Smooth muscle cell (in vitro differentiated cells): Measurements from ENCODE around the gene ZFP36. TPM values are rescaled to one million over a fixed set of nuclear protein-coding genes. Genes with fewer than 3 reads are reported as not detected.

Experiments
- DNase-seq: peaks from one replicate; lab custom pipeline; 2025; ENCODE audit not compliant: unreplicated experiment; lab: John Stamatoyannopoulos, UW
- H2AFZ ChIP-seq: fragments of 200-600 bp; sonication (generic); 2 replicates; pipeline ENCODE4 v1.6.0; 2016; ENCODE audit warnings: antibody characterized with exemption, low read depth, mild to moderate bottlenecking
- H3F3A ChIP-seq: fragments of 200-600 bp; sonication (generic); 2 replicates; pipeline ENCODE4 v1.6.0; 2017; ENCODE audit warnings: antibody characterized with exemption, low read depth
- H3K27ac ChIP-seq: fragments of 200-600 bp; sonication (generic); 2 replicates; pipeline ENCODE4 v1.5.1; 2016; ENCODE audit warnings: low read depth, mild to moderate bottlenecking
- H3K27me3 ChIP-seq: fragments of 200-600 bp; sonication (generic); 2 replicates; pipeline ENCODE4 v1.6.1; 2016; ENCODE audit warnings: low read depth, mild to moderate bottlenecking
- H3K36me3 ChIP-seq: fragments of 200-600 bp; sonication (generic); 2 replicates; pipeline ENCODE4 v1.5.1; 2016; ENCODE audit warnings: low read depth
- H3K4me1 ChIP-seq: fragments of 200-600 bp; sonication (generic); 2 replicates; pipeline ENCODE4 v1.5.1; 2016; ENCODE audit warnings: low read depth
- H3K4me2 ChIP-seq: fragments of 200-600 bp; sonication (generic); 2 replicates; pipeline ENCODE4 v1.6.0; 2016; ENCODE audit warnings: mild to moderate bottlenecking
- H3K4me3 ChIP-seq: fragments of 200-600 bp; sonication (generic); 2 replicates; pipeline ENCODE4 v1.5.1; 2016; ENCODE audit warnings: mild to moderate bottlenecking
- H3K79me2 ChIP-seq: fragments of 200-600 bp; sonication (generic); 2 replicates; pipeline ENCODE4 v1.6.0; 2016; ENCODE audit warnings: low read depth, mild to moderate bottlenecking
- H3K9ac ChIP-seq: fragments of 200-600 bp; sonication (generic); 2 replicates; pipeline ENCODE4 v1.6.0; 2016; ENCODE audit warnings: low read depth
- H3K9me3 ChIP-seq: fragments of 200-600 bp; sonication (generic); replicated peaks from 2 replicates; pipeline ENCODE4 v1.5.1; 2016; ENCODE audit warnings: low read depth
- H4K20me1 ChIP-seq: fragments of 200-600 bp; sonication (generic); 2 replicates; pipeline ENCODE4 v1.6.0; 2016; ENCODE audit warnings: low read depth
- CTCF ChIP-seq: fragments of 200-600 bp; sonication (generic); IDR thresholded peaks from 2 replicates; pipeline ENCODE4 v1.5.1; 2017; ENCODE audit warnings: borderline replicate concordance, mild to moderate bottlenecking, antibody characterized with exemption; ENCODE audit not compliant: insufficient read depth, poor library complexity, severe bottlenecking
- WGBS: methylation state at CpG from one replicate; pipeline ENCODE4 v1.1.7; 2016; ENCODE audit warnings: low lambda C conversion rate; 5-methylcytosine and 5-hydroxymethylcytosine counted together
- polyA plus RNA-seq: library from polyadenylated mRNA; unstranded; fragments of >200 nt; fragmentation: Nextera tagmentation; extraction: Ambion mirVana; gene quantifications from 2 replicates; pipeline ENCODE4 v1.2.1, GENCODE V29; 2016
- total RNA-seq: library from RNA; depleted of rRNA; stranded (reverse); fragments of >200 nt; gene quantifications from 2 replicates; pipeline ENCODE4 v1.2.3, GENCODE V29; 2014

Gene ZFP36
- total and polyA plus RNA-seq, 2 experiments from 2014 or later: 44.7 to 281 TPM

- no peaks in the 10 kb centered on the region for H3K9me3 ChIP-seq
- no peak for DNase-seq
- H3K9ac ChIP-seq: no peak overlapping the region
- H3K36me3 ChIP-seq: no peaks in the 10 kb centered on the region
- peaks cover 7% of the 10 kb centered on the region for H3K4me1 ChIP-seq
- H3K4me3 ChIP-seq: no peak overlapping the region
- H4K20me1 ChIP-seq: peaks cover 26% of the 10 kb centered on the region
- H3K27ac ChIP-seq: no peak overlapping the region
- H3K27me3 ChIP-seq: no peaks in the 10 kb centered on the region
- peaks cover 52% of the 10 kb centered on the region for H3K79me2 ChIP-seq
- 96% methylated on average over 30 of the region's 30 CpGs for WGBS
- TF ChIP-seq CTCF: no peak
- H2AFZ ChIP-seq: no peak overlapping the region
- H3K4me2 ChIP-seq: no peak overlapping the region
- peaks cover under 1% of the 10 kb centered on the region for H3F3A ChIP-seq
Observed at GRCh38 chr19:39417463-39418181, 11.0 kb downstream of the ZFP36 start.

GRCh38 chr19:39419003-39419402 lies 12.4 kb downstream of the ZFP36 start:
- 96% methylated on average over 9 of the region's 9 CpGs for WGBS
- Histone ChIP-seq H3K4me3 (no peak overlapping the region), H3K27me3 (no peaks in the 10 kb centered on the region), H3K4me1 (peaks cover 7% of the 10 kb centered on the region), H4K20me1 (peaks cover 26% of the 10 kb centered on the region), H3K36me3 (no peaks in the 10 kb centered on the region), H3K27ac (no peak overlapping the region), H2AFZ (no peak overlapping the region), H3K4me2 (no peak overlapping the region), H3F3A (peaks cover 6% of the 10 kb centered on the region), H3K79me2 (peaks cover 42% of the 10 kb centered on the region), H3K9ac (no peak overlapping the region), H3K9me3 (no peaks in the 10 kb centered on the region)
- DNase-seq: no peak
- TF ChIP-seq CTCF: no peak

GRCh38 chr19:39420769-39421168 lies 14.1 kb downstream of the ZFP36 start:
- TF ChIP-seq CTCF: no peak
- Histone ChIP-seq H3K27ac (no peak overlapping the region), H2AFZ (no peak overlapping the region), H3K9me3 (no peaks in the 10 kb centered on the region), H3F3A (peaks cover 10% of the 10 kb centered on the region), H3K9ac (no peak overlapping the region), H4K20me1 (peaks cover 11% of the 10 kb centered on the region), H3K79me2 (peaks cover 24% of the 10 kb centered on the region), H3K27me3 (no peaks in the 10 kb centered on the region), H3K4me1 (no peaks in the 10 kb centered on the region), H3K4me3 (no peak overlapping the region), H3K4me2 (no peak overlapping the region), H3K36me3 (no peaks in the 10 kb centered on the region)
- 98% methylated on average over 15 of the region's 15 CpGs for WGBS
- no peak for DNase-seq

GRCh38 chr19:39422020-39422419 lies 15.4 kb downstream of the ZFP36 start:
- H3K4me2 ChIP-seq: no peak overlapping the region
- peaks cover 18% of the 10 kb centered on the region for H3F3A ChIP-seq
- H3K9ac ChIP-seq: no peak overlapping the region
- H3K9me3 ChIP-seq: no peaks in the 10 kb centered on the region
- H2AFZ ChIP-seq: no peak overlapping the region
- H3K27ac ChIP-seq: no peak overlapping the region
- peaks cover under 1% of the 10 kb centered on the region for H4K20me1 ChIP-seq
- no peaks in the 10 kb centered on the region for H3K36me3 ChIP-seq
- H3K27me3 ChIP-seq: no peaks in the 10 kb centered on the region
- H3K79me2 ChIP-seq: peaks cover 12% of the 10 kb centered on the region
- WGBS: 97% methylated on average over 5 of the region's 5 CpGs
- H3K4me3 ChIP-seq: no peak overlapping the region
- H3K4me1 ChIP-seq: no peaks in the 10 kb centered on the region
- no peak for TF ChIP-seq CTCF
- no peak for DNase-seq
